Ishikawa (cell line): ENCODE results near the gene ATRNL1.

Experiments used
- EGR1 ChIP-seq: IDR thresholded peaks from 2 replicates; pipeline ENCODE4 v1.6.1; 2012
- TAF1 ChIP-seq: IDR thresholded peaks from 2 replicates; pipeline ENCODE4 v1.6.1; 2012; ENCODE audit warnings: low read depth, mild to moderate bottlenecking
- TEAD4 ChIP-seq: IDR thresholded peaks from 2 replicates; pipeline ENCODE4 v1.6.1; 2012
- TF ChIP-seq, protein P1 (sequence below): IDR thresholded peaks from 2 replicates; pipeline ENCODE4 v1.6.1; 2012
- TF ChIP-seq, protein P2 (sequence below): IDR thresholded peaks from 2 replicates; pipeline ENCODE4 v1.6.1; 2012

DNA sequence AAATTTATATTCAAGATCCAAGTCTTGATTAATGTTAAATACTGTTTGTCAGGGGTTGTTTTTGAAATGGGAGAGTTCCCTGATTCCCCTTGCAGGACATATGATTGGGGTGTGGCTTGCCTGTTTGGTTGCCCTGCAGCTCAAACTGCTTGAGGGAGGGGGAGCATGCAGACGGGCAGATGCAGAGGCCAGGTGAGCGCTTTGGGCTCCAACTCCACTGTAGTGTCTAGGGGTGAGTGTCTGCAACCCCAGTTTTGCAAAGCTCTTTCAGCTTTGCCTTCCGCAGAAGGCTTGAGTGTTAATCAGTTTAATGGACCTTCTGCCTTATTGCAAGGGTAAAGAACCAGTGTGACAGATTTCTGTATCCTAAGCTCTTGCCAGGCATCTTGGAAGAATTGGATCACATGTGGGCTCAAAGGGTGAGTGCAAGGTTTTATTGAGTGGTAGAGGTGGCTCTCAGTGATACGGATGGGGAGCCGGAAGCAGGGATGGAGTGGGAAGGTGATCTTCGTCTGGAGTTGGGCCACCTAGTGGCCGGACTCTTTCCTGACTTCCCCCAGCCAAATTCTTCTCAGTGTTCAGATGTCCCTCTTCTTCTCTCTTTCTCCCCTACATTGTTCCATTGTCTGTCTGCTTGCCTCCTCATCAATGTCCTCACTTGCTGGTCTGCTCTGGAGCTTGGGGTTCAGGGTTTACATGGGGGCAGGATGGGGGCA lies 479.7 kb downstream of the ATRNL1 start:
- TF ChIP-seq, protein P1, sequence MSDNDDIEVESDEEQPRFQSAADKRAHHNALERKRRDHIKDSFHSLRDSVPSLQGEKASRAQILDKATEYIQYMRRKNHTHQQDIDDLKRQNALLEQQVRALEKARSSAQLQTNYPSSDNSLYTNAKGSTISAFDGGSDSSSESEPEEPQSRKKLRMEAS = no peak
- TF ChIP-seq, protein P2, sequence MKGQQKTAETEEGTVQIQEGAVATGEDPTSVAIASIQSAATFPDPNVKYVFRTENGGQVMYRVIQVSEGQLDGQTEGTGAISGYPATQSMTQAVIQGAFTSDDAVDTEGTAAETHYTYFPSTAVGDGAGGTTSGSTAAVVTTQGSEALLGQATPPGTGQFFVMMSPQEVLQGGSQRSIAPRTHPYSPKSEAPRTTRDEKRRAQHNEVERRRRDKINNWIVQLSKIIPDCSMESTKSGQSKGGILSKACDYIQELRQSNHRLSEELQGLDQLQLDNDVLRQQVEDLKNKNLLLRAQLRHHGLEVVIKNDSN = no peak
- TF ChIP-seq EGR1 = no peak
- no peak for TF ChIP-seq TEAD4
- no peak for TF ChIP-seq TAF1
